ENCODE results near the gene ATP4B. TPM values are rescaled to one million over a fixed set of nuclear protein-coding genes. Genes with fewer than 3 reads are reported as not detected.

ATP4B gene
- not detected in 2 replicates for total RNA-seq (2014; rRNA removed; shearing (Covaris generic))

GRCh38 chr13:113657851-113658741, at the start of gene ATP4B:
Gene ATP4B (minus strand): TSS chr13:113658198. CDS start chr13:113658144, 54 bp downstream.
- no peak for DNase-seq (ENCODE audit: low spot score)

DNA sequence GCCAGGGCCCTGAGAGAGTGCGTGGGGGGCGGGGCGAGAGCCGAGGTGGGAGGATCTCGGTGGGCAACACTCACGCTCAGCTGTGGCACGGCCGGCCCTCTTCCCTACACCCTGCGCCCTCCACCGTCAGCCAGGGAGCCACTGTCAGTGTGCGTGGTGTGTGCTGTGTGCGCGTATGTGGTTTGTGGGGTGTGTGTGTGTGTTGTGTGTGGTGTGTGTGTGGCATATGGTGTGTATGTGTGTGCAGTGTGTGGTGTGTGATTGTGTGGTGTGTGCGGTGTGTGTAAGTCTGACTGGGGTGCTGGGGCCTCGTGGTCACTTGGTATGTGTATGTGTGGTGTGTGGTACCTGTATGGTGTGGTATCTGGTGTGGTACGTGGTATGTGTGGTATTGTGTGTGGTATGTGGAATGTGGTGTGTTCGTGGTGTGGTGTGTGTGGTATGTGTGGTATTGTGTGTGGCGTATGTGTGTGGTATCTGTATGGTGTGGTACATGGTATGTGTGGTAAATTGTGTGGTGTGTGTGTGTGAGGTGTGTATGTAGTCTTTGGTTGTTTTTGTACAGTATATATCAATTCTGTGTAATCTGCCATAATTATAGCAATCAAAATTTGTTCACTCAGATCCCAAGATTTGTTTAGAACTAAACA, 14.1 kb upstream of the ATP4B start:
- DNase-seq (ENCODE audit: low spot score), result no peak

DNA sequence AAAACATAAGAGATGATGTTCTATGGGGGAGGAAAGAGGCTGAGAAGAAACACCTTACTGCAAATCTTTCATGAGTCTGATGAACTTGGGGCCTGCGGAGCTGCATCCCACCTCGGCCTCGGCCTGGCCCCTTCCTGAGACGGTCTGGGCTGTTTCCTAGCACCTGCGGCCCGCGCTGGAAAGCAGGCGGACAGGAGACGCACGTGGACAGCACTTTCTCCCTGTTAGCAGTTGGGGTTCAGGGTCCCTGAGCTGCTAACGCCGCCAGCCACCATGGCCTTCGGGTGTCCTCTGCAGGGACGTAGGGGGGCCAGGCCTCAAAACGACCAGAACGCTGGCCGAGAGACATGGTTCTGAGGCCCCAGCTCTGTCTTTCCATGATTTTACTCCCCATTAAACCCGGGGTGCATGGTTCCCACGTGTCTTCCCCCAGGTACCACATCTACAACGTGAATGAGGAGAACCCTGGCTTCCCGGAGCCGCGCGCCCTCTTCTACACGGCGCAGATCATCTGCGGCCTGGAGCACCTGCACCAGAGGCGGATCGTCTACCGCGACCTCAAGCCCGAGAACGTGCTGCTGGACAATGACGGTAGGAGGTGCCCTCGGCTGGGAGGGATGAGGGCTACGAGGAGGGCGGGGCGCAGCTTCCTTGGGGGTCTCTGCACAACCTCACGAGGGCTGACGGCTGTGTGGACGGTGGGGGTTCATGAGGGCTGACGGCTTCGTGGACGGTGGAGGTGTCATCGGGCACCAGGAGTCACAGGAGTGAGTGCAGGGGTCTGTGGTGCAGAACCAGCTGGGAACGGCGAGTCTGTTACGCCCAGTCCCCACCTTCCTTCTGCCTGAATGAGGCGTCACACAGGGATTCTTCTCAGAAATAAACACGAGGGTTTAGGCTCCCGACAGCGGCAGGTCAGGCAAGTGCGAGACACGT, 13.3 kb upstream of the ATP4B start:
- DNase-seq (ENCODE audit: low spot score), result no peak

- no peak for DNase-seq (ENCODE audit: low spot score)
These were observed 12.5 kb upstream of the ATP4B start for GRCh38 chr13:113670541-113670940.

DNA sequence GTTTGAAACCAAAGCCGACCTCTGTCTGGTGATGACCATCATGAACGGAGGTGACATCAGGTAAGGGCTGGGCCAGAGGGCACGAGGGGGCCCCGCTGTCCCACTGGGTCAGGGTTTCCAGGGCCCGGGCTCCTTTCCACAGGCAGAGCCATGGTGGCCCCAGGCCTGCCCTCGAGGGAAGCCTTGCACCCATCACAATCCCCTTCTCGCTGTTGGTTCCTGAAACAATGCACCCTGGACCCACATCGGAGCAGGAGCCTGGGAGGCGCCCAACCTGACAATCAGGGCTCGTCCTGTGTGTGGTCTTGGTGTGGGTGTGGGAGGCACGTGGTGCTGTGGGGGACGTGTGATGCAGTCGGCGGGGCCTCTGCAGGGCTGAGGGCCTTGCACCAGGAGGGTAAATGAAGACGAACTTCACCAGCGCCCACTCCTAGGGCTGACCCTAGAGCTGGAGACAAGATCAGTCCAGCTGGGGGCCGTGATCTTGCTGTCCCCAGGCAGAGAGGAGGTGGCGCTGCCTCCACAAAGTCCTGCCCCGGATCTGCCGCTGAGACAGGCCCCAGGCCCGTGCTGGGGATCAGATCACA, 11.8 kb upstream of the ATP4B start:
- no peak for DNase-seq (ENCODE audit: low spot score)

DNA sequence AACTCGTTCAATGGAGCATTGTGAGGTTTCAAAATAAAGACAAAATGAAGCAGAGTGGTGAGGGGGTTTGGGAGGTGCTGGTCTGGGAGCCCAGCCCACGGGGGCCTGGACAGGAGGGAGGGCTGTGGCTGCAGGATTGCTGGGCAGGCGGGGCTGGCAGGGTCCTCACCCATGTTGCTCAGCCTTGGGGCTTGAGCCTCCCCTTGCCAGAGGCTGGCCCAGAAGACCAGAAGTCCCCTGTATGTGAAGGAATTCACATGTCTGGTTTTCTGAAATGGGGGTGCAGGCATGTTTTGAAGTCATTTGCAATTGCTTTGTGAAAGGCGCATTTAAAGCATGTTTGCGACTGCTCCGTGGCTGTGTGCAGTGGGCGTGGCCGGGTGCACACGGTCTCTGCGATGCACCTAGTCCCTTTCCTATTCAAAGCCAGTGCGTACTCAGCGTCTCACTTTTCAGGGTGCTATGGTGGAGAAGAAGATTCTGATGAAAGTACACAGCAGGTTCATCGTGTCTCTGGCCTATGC, 11.3 kb upstream of the ATP4B start:
- DNase-seq (ENCODE audit: low spot score), result no peak

DNA sequence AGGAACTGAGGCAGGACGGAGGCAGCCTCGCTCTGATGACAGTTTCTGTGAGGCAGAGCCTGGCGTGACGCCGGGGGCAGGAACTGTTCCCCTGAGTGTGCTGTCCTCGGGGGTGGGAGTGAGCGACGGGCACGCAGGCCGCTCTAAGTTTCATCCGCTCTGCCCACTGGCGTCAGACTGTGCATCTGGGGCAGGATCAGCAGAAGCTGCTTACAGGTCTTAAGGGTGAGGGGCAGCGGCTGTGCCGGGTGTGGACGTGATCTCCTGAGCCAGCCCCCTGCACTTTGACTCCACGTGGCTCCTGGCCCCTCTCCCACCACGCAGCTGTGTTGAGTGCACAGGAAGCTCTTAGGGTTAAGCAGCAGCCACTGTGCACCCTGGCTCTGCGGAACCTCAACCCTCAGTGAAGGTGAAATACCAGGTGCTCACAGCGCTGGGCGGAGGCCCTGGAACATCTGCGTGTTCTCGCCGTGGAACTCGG, 10.5 kb upstream of the ATP4B start:
- no peak for DNase-seq (ENCODE audit: low spot score)

GRCh38 chr13:113667771-113668490, 9.9 kb upstream of the ATP4B start:
- no peak for DNase-seq (ENCODE audit: low spot score)

DNA sequence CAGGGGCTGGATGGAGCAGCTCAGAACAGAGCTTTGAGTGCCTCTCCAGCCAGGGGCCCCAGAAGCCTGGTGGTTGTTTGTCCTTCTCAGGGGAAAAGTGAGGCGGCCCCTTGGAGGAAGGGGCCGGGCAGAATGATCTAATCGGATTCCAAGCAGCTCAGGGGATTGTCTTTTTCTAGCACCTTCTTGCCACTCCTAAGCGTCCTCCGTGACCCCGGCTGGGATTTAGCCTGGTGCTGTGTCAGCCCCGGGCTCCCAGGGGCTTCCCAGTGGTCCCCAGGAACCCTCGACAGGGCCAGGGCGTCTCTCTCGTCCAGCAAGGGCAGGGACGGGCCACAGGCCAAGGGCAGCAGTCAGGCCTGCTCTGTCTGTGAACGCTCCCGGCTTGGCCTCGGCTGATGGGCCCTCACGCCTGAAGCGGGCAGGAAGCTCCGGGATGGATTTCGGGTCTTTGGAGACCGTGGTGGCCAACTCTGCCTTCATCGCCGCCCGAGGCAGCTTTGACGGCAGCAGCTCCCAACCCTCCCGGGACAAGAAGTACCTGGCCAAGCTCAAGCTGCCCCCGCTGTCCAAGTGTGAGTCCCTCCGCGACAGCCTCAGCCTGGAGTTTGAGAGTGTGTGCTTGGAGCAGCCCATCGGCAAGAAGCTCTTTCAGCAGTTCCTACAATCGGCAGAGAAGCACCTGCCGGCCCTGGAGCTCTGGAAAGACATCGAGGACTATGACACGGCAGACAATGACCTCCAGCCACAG, 9.1 kb upstream of the ATP4B start, which contains the start of gene GRK1:
GRK1 (plus strand) TSS at position 269 of the 751 bp plus-strand sequence; CDS start at position 437, 168 bp downstream.
- DNase-seq (ENCODE audit: low spot score), result no peak

GRCh38 chr13:113666329-113666670, 8.3 kb upstream of the ATP4B start:
- no peak for DNase-seq (ENCODE audit: low spot score)

GRCh38 chr13:113665597-113666328, 7.8 kb upstream of the ATP4B start:
- DNase-seq (ENCODE audit: low spot score), result no peak

GRCh38 chr13:113664751-113665596, 7.0 kb upstream of the ATP4B start:
- no peak for DNase-seq (ENCODE audit: low spot score)

DNA sequence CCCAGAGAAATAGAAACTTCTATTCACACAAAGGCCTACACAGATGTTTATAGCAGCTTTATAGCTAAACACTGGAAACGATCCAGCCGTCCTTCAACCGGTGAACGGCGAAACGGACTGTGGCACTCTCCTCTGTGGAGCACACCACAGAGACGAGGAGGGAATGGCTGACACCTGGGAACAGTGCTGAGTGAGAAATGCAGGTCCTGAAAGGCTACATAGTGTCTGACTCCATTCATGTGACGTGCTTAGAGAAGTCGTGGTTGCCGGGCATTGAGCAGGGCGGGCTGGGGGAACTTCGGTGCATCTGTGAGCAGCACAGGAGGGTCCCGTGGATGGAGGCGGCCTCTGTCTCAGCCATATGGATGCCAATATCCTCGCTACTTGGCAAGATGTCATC, 5.9 kb upstream of the ATP4B start:
- no peak for DNase-seq (ENCODE audit: low spot score)

- no peak for DNase-seq (ENCODE audit: low spot score)
These were observed 3.5 kb upstream of the ATP4B start for GRCh38 chr13:113661509-113661908.

DNA sequence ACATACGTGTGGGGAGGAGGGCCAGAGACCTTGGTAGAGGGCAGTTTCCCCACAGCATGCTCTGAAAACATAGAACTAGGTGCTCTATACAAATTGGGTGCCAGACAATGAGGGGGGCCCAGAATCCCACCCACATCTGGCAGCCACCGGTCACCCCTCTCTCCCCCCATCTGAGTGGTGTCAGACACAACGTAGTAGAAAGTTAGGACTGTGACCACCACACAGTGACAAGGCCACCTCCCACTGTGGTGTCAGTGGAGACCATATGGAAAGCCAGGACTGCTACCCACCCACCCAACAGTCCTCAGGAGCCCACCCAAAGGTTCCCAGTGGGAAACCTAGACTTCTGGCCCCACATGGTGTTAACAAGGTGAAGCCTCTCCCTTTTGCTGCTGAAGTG, 2.1 kb upstream of the ATP4B start:
- no peak for DNase-seq (ENCODE audit: low spot score)

DNA sequence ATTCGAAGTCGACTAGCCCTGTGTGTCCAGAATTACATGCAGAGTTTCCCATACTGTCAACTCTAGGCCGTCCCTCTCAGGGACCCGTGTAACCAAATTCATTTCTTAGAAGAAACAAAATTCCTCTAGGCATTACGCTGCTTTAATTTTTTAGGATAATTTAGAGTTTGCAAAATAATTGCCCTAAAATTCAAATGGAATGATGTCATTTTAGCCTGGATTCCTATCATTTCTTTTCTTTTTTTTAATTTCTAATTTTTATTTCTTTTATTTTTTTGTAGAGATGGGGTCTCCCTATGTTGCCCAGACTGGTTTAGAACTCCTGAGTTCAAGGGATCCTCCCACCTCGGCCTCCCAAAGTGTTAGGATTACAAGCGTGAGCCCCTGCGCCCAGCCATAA, 1.3 kb upstream of the ATP4B start:
- no peak for DNase-seq (ENCODE audit: low spot score)

GRCh38 chr13:113658836-113659235, 838 bp upstream of the ATP4B start:
- DNase-seq (ENCODE audit: low spot score), result no peak
